GM10248 (cell line): ENCODE data around the gene APBA1.

Experiments
- CTCF ChIA-PET: fragments of 300-600 bp; sonication (Branson Sonifier 250); formaldehyde crosslinking; extraction: SDS; loops from one replicate; lab custom pipeline; 2021; ENCODE audit warnings: antibody characterized with exemption; lab: Yijun Ruan, JAX
- POLR2A ChIA-PET: fragments of 350-650 bp; sonication (Branson Sonifier 250); formaldehyde crosslinking; extraction: SDS; loops from one replicate; lab custom pipeline; 2020; ENCODE audit warnings: antibody characterized with exemption; lab: Yijun Ruan, JAX
- DNase-seq: peaks from one replicate; pipeline ENCODE4 v3.0.0; 2012; ENCODE audit errors: extremely low spot score
- TF ChIP-seq, protein P1 (sequence below): IDR thresholded peaks from 2 replicates; pipeline ENCODE4 v1.5.1; 2012; ENCODE audit warnings: mild to moderate bottlenecking, low read depth; ENCODE audit errors: extremely low read depth, missing control alignments, control extremely low read depth

APBA1 gene

GRCh38 chr9:69637193-69637816, 34.9 kb downstream of the APBA1 start:
- TF ChIP-seq, protein P1, sequence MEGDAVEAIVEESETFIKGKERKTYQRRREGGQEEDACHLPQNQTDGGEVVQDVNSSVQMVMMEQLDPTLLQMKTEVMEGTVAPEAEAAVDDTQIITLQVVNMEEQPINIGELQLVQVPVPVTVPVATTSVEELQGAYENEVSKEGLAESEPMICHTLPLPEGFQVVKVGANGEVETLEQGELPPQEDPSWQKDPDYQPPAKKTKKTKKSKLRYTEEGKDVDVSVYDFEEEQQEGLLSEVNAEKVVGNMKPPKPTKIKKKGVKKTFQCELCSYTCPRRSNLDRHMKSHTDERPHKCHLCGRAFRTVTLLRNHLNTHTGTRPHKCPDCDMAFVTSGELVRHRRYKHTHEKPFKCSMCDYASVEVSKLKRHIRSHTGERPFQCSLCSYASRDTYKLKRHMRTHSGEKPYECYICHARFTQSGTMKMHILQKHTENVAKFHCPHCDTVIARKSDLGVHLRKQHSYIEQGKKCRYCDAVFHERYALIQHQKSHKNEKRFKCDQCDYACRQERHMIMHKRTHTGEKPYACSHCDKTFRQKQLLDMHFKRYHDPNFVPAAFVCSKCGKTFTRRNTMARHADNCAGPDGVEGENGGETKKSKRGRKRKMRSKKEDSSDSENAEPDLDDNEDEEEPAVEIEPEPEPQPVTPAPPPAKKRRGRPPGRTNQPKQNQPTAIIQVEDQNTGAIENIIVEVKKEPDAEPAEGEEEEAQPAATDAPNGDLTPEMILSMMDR = no peak
- no peak for DNase-seq
- CTCF ChIA-PET = interaction anchor here (0.9 kb wide), 1 partner anchor 9 kb away, joined by 3 read pairs; no protein-coding TSS in a partner anchor
- POLR2A ChIA-PET = no interaction called here

- TF ChIP-seq, protein P1 = no peak
- ChIA-PET POLR2A (no interaction called here), CTCF (interaction anchor here (0.8 to 1.1 kb wide), 2 partner anchors 15 to 33 kb away, joined by 3 read pairs; no protein-coding TSS in a partner anchor)
- no peak for DNase-seq
Measured at GRCh38 chr9:69633716-69634115, 38.5 kb downstream of the APBA1 start.

DNA sequence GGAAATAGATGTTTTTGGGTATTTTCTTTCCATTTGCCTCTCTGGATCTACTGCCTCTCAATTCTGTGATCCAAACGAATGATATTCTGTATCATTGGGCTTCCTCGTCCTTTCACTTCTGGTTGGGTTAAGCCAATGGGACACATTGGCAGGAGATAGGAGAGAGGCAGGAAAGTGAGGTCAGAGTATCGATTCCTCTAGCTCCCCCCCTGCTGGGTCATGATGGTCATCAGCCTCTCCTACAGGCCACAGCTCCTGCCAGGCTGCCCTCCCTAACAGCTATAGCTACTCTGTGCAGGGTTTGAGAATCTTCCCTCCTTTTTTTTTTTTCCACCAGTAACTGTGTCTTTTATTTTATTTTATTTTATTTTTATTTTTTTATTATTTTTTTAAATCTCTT, 39.4 kb downstream of the APBA1 start:
- no peak for DNase-seq
- TF ChIP-seq, protein P1 = no peak
- ChIA-PET POLR2A (no interaction called here), CTCF (interaction anchor here (1.1 kb wide), 1 partner anchor 32 kb away, joined by 3 read pairs; no protein-coding TSS in a partner anchor)

GRCh38 chr9:69627281-69627680, 44.9 kb downstream of the APBA1 start:
- TF ChIP-seq, protein P1 = no peak
- DNase-seq = no peak
- POLR2A ChIA-PET = no interaction called here
- CTCF ChIA-PET = no interaction called here

GRCh38 chr9:69623276-69623675, 48.9 kb downstream of the APBA1 start:
- ChIA-PET POLR2A (no interaction called here), CTCF (interaction anchor here (1.3 kb wide), 1 partner anchor 18 kb away, joined by 3 read pairs; no protein-coding TSS in a partner anchor)
- DNase-seq = no peak
- TF ChIP-seq, protein P1 = no peak

DNA sequence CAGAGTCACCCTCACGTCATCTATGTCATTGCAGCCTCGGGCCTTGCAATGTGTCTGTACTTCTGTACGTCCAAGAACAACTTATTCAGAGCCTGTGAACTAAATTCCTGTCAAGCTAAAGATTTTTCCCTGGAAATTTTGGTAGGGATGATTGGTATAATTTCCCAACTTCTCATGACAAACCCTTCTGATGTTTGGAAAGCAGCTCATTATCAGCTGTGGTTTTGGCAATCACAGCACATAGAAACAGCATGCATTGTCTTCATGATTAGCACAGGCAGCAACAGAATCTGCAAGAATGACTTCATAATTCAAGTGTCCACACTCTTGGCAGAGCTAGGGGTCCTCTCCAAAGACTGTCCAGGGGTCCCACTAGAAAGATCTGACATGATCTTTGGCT, 49.5 kb downstream of the APBA1 start:
- ChIA-PET CTCF (interaction anchor here (1.3 kb wide), 1 partner anchor 18 kb away, joined by 3 read pairs; no protein-coding TSS in a partner anchor), POLR2A (no interaction called here)
- no peak for DNase-seq
- TF ChIP-seq, protein P1 = no peak
